Right forelimb (tissue), 1 donor: Measurements from ENCODE around the gene PTGDR2.

ENCODE experiments used
- DNase-seq: peaks from one replicate; pipeline ENCODE4 v3.0.0-alpha.2; 2018

Gene PTGDR2

DNA sequence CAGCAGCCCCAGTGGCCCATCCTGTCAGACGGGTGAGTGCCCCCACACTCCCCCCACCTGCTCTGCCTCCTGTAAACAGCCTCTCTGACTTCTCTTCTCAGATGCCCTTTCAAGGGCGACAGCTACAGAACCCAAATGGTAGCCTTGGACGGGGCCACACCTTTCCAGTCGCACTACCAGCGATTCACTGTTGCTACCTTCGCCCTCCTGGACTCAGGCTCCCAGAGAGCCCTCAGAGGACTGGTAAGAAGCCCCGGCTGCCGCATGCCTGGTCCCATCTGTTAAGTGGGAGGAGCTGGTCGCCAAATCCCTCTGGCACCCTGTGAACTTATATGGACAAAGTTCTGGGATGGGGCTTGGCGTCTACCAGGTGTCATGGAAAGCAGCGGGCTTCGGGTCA is 17.8 kb upstream of the PTGDR2 start:
- no peak for DNase-seq

DNA sequence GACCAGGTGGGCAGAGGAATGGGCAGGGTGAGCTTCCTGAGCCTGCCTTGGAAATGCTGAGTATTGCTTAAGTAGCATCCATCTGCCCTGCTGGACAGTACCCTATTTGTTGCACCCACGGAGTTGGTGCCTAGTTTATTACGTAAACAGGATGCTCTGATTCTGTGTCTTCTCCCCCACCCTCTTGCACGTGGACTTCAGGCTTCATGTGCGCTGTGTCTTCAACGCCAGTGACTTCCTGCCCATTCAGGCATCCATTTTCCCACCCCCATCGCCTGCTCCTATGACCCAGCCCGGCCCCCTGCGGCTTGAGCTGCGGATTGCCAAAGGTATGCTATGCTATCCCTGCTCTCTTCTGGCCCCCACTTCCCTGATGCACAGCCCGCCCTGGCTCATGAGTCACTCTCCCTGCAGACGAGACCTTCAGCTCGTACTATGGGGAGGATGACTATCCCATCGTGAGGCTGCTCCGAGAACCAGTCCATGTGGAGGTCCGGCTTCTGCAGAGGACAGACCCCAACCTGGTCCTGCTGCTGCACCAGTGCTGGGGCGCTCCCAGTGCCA is 17.3 kb upstream of the PTGDR2 start:
- DNase-seq: no peak

DNA sequence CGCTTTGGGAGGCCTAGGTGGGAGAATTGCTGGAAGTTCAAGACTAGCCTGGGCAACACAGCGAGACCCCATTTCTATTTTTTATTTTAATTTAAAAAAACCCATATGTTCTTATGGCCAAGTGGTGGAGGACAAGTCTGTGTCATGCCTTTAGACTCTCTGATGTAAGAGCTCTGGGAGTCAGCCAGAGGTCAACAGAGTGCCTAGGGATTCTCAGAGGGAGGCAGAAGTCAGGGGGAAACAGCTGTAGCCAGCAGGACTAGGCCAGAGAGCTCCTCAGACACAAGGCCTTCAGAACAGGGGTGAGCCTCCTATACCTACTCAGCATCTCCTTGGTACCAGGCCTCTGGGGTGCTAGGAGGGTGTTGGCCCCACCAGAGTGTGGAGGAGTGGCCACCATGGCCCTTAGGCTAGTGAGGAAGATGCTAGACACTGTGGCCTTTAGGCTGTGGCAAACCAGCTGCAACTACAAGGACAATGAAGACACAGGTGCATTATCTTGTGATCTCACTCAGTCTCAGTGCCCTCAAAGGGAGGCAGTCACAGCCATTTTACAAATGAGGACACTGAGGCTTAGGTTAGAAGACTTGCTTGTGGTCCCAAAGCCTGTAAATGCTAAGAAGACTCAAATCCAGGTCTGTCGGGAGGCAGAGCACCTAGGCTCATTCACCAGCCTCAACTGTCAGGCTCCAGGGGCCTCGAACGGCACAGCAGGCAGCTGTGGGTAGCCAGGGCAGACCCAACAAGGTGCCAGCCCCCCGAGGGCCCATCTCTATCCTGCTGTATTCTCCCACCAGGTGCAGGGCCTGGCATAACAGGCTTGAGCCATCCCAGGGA is 16.6 kb upstream of the PTGDR2 start:
- no peak for DNase-seq

DNA sequence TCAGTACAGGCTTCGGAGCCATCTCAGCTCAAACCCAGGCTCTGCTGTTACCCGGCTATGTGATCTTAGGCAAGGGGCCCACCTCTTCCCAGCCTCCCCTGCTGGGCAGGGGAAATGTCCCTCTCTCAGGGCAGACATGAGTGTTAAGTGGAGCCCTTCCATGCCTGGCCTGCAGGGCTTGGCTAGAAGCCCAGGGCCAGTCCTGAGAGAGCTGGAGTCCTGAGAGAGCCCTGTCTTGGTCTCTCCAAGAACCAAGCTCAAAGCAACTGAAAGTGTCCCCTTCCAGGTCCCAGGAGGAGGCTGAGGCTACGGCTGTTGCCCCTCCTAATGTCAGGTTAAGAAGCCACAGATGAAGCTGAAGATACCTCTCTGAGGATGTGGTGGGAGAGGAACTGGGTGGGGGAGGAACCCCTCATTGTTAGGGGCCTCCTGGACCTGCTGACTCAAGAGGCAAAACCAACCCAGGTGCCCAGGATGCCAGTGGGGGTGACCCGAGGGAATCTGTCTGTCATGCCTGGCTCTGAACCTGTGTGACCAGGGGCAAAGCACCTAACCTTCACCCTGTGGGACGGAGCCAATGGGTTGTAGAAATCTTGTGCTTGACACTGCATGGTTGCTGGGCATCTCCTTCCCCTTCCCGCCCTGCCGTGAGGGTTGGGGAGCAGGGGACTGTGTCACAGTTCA is 15.8 kb upstream of the PTGDR2 start:
- DNase-seq: no peak

DNA sequence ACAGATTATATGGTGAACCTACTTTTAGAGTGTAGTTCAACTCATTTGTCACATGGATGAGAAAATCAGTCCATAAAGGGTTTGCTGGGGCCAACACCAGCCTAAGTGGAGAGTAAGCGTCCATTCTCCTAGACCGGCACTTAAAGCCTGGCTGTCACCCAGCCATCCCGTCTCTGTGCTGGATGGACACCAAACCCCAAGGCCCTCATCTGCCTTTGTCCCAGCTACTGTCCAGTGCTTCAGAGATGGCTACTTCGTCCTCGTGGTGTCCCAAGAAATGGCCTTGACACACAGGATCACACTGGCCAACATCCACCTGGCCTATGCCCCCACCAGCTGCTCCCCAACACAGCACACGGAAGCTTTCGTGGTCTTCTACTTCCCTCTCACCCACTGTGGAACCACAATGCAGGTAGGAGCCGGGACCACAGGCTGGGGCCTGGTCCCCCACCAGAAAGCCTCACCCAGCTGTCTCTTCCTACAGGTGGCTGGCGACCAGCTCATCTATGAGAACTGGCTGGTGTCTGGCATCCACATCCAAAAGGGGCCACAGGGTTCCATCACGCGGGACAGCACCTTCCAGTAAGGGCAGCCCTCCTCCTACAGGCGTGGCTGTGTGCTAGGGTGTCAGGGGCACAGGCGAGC is 15.1 kb upstream of the PTGDR2 start:
- no peak for DNase-seq

DNA sequence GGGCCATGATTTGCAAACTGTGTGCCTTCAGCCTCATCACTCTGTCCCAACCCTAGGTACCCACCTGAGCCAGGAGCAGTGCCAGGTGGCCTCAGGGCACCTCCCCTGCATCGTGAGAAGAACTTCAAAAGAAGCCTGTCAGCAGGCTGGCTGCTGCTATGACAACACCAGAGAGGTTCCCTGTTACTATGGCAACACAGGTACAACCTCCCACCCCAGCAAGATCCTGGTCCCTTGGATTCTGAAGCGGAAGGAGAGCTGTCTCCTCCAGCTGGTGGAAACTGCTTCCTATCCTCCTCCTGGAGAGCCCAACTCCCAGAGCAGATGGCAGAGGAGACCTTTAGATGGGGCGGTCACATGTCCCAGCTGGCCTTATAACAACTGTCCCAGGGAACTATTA is 14.5 kb upstream of the PTGDR2 start:
- DNase-seq: no peak

DNA sequence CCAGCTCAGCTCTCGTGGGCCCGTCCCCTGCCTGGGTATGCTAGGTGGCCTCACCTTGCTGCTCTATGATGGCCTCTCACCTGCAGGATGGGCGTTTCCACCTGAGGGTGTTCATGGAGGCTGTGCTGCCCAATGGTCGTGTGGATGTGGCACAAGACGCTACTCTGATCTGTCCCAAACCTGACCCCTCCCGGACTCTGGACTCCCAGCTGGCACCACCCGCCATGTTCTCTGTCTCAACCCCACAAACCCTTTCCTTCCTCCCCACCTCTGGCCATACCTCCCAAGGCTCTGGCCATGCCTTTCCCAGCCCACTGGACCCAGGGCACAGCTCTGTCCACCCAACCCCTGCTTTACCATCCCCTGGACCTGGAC is 13.7 kb upstream of the PTGDR2 start:
- DNase-seq: no peak

DNA sequence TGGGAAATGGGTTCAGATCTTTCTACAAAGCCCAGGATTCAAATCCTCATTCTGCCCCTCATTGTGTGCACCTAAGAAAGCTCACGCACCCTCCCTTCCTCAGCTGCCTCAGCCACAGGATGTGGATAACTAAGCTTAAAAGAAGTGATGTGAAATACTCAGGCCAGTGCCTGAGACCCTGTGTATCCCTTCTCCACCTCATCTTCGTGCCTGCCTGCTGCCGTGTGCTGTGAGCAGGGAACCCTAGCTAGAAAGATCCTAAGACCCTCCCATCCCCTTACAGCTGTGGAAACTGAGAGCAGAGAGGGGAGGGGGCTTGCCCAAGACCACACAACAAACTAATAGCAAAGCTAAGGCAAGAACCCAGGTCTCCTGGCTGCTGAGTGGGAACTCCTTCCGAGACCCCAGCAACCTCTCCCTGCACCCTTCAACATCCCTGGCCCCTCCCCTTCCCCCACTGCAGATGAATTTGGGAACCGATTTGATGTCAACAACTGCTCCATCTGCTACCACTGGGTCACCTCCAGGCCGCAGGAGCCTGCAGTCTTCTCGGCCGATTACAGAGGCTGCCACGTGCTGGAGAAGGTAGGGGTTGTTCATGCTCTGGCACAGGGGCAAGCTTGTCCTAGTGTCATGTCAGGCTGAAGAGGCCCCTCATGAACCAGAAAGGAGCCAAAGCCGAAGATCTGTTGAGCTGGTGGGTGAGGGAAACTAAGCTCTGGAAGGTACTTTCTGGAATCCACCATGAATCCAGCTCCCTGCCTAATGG is 13.1 kb upstream of the PTGDR2 start:
- DNase-seq: no peak

DNA sequence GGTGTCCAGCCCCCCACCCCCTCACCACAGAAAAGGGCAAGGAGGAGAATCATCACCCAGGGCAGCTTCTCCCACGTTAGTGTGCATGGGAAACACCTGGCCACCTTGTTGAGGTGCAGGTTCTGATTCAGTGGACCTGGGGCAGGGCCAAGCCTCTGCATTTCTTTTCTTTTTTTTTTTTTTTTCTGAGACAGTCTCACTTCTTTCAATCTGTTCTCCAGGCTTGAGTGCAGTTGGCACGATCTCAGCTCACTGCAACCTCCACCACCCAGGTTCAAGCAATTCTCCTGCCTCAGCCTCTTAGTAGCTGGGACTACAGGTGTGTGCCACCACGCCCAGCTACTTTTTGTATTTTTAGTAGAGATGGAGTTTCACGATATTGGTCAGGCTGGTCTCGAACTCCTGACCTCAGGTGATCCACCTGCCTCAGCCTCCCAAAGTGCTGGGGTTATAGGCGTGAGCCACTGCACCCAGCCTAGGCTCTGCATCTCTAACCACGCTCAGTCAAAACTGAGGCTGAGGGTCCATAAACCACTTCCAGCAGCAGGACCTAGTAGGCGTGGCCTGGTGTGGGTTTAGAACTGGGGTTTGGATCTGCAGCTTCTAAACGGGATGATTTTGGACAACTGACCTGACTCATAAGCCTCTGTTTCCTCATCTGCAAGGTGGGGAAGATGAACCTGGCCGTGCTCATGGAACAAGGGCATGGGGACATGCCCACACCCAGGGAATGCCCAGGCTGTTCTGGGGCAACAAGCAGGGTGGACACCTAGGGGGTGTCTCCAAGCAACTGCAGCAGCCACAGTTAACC is 12.3 kb upstream of the PTGDR2 start:
- no peak for DNase-seq

DNA sequence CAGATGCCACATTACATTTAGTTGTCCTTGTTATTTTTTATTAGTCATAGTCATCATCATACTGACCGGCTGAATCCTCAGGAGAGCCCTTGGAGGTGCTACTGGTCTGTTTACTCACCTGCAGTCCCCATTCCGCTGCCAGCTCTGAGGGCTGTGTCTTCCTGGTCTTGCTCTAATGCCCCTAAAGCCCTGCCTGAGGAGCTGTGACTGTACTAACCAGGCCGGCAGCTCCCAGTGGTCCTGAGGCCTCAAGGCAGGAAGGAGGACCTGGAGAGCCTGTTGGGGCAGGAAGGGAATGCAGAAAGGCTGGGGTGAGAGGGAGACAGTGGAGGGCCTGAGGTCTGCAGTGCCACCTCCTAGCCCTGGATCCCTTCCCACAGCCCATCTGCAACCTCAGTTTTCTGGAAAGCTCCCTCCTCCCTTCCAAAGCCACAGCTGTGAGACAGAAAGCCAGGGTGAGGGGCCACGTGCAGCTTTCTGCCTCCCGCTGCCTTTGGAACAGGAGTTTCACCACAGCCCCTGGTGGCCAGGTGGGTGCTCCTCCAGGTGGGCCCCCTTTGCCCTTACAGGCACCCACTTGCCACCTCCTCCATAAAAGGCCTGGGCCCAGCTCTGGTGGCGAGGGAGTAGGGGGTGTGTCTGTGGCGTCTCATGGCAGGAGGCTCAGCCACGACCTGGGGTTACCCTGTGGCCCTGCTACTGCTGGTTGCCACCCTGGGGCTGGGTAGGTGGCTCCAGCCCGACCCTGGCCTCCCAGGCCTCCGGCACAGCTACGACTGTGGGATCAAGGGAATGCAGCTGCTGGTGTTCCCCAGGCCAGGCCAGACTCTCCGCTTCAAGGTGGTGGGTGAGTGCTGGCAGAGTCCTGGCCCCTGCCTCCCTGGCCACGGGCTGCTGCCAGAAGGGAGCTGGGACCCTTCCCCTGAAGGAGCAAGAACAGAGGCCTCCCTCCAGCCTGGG is 11.4 kb upstream of the PTGDR2 start, which contains the start of gene ZP1:
TSS of gene ZP1 (plus strand) at position 632 of the 960 bp plus-strand sequence. CDS start at position 652, 20 bp downstream.
- no peak for DNase-seq

DNA sequence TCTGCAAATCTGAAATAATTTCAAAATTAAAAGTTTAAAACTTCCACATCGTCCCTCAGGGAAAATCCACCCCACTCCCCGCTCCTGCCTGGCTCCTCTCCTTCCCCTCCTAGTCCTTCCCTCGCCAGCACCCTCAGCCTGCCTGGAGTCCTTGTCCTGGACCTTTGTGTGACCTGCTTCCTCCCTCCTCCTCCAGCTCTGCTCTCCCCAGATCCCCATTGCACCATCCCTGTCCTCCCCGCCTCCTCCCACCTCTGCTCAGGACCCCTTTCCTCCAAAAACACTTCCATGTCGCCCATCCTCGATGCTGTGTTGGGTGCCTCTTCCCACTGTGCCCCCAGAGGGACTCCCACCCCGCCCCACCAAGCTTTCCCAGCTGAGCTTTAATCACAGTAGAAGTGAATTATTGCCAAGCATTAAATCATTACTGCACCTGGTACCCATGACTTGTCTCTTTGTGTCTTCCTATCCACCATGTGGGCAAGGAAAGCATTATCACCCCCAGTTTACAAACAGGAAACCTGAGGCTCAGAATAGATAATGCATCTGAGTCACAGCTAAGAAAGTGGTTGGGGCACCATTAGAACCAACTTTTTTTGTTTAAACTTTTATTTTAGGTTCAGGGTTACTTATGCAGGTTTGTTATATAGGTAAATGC is 9.2 kb upstream of the PTGDR2 start:
- no peak for DNase-seq

DNA sequence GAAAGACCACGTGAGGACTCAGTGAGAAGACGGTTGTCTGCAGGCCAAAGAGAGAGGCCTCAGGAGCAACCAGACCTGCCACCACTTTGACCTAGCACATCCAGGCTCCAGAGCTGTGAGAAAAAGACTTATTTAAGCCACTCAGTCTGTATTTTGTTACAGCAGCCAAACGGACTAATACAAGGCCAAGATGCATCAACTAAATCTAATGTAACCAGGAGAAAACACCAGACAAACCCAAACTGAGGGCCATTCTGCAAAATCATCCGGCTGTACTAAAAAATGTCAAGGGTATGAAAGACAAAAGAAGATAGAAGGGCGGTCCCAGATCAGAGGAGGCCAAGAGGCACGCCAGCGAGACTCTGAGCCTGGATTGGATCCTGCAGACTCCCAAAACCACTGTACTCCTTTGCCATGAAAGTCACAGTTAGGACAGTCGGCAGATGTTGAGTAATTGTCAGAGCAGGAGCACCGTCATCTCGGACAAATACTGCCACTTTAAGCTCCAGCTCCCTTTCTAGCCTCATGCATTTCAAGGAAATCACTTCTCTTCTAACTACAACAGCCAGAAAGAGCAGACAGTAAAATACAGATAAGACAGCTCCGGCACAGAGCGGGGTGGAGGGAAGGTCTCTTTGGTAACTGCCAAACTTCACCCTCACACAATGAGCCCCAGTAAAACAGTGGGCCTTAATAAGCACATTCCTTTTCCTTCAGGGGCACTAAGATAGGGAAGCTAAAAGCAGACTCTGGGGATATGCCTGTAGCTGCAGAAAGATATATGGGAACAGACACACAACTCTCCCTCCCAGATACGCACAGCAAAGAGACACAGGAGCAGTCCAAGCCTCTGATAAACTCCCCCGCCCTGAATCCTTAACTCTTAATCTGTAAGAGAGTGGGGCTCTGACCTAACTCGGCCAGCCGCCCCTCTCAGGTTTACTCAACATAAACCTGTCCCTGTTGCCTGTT is 8.1 kb upstream of the PTGDR2 start:
- DNase-seq: no peak

DNA sequence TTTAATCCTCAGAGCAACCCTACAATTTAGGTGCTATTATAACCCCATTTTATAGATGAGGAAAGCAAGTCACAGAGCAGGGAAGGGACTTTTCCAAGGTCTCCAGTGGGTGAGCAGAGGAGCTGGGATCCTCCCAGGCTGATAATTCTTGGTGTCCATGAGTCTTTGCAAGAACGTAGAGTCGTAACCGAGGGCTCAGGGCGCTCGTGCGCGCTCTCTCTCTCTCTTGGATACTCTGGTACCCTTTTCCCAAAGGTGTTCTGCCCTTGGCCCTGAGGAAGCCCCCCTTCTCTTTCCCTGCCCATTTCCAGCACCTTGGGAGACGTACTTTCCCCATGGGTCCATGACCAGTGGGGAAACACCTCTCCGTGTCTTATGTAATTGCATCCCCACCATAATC is 6.4 kb upstream of the PTGDR2 start:
- DNase-seq: no peak

DNA sequence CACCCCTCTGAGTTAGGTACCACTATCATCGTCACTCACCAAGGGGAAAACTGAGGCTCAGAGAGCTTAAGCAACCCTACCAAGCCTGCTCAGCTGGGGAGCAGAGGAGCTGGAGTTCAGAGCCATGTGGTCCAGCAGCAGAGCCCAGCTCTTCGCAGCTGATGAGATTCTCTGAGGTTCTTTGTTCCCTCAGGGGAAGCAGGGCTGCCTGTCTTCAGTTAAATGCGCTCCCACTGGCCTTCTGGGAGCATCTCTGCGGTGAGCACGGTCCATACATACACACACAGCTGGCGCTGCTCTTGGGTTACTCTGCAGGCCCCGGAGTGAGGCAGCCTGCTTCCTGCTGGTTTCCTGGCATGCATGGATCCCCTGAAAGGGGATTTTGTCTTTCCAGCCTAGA is 5.2 kb upstream of the PTGDR2 start:
- DNase-seq: no peak

DNA sequence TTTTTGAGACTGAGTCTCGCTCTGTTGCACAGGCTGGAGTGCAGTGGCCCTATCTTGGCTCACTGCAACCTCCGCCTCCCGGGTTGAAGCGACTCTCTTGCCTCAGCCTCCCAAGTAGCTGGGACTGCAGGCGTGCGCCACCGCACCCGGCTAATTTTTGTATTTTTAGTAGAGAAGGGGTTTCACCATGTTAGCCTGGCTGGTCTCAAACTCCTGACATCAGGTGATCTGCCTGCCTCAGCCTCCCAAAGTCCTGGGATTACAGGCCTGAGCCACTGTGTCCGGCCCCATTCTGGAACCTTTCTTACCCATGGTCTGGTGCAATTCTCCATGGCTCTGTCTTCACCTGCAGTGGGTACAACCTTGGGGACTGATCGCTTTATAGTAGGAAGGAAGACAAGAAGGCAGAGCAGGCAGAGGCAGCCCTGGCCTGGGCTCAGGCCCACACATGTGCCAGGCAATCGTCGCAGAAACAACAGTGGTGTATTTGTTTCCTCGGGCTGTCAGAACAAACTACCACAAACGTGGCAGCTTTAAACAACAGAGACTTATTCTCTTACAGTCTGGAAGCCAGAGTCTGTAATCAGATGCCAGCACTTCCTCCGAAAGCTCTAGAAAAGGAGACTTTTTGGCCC is 4.0 kb upstream of the PTGDR2 start:
- no peak for DNase-seq

DNA sequence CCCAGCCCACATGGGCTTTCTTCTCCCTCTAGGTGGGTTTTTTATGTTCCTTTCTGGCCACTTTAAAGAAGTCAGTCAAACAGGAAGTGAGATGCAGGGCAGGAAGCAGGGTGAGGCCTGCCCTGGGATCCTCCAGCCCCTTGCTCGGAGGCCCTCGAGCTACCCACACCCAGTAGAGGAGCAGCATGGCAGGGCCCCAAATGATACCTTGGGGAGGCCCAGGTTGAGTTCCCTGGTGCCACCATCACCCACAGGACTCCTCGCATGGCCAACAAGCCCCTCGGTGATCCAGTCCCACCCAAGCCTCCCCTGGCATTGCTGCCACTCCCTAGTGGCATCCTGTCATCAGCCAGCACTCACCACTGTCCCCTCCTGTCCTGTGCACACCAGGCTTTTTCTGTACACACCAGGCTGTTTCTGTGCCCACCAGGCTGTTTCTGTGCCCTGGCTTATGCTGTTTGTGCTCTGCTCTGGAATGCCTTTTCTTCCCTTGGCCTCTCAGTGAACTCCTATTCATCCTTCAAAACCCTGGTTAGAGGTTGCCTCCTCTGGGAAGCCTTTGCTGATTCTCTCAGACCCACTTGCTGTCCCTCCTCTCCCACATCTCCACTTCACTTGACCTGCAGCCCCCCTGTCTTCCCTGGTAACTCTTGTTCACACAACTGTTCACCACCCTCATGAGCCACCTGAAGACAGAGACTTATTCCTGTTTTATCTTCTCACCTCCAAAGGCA is 3.1 kb upstream of the PTGDR2 start:
- no peak for DNase-seq

DNA sequence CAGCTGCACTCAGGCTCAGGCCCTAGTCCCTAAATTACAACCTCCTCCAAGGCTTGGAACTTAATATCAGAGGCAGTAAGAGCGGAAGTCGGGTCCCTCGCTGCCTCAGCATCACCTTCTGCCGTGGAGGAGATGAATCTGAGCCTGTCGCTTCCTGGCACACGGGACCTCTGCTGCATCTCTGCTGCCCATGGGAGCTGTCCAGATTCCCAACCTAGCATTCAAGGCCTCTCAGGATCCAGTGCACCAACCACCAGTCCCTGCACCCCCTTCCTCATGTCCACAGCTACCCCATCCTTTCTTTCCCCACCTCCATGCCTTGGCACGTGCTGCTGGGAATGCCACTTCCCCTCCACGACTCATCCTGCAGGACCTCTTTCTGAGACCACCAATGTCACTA is 2.5 kb upstream of the PTGDR2 start:
- no peak for DNase-seq
